NK-92 treated with Interleukin-12 subunit alpha and Interleukin-12 subunit beta, amount 100 ng/mL, for 24 hours (cell line): ENCODE results near the gene ARHGEF4.
A peak's percentile ranks its signal among the peaks of the same experiment; 100 is the strongest.

ENCODE experiments used
- DNase-seq: peaks from one replicate; lab custom pipeline; 2025; lab: John Stamatoyannopoulos, UW

ARHGEF4 gene

GRCh38 chr2:130836501-130837174, at the start of gene ARHGEF4:
ARHGEF4 (plus strand) TSS chr2:130836914; CDS start chr2:130836954, 40 bp downstream.
- no peak for DNase-seq

- no peak for DNase-seq
Observed at GRCh38 chr2:130787841-130788240, 48.9 kb upstream of the ARHGEF4 start.

- no peak for DNase-seq
Observed at GRCh38 chr2:130790312-130790711, 46.4 kb upstream of the ARHGEF4 start.

GRCh38 chr2:130790804-130791616, 45.7 kb upstream of the ARHGEF4 start:
- DNase-seq, result no peak

GRCh38 chr2:130791617-130791939, 45.1 kb upstream of the ARHGEF4 start:
- DNase-seq, result no peak

GRCh38 chr2:130795431-130795830, 41.3 kb upstream of the ARHGEF4 start:
- peak; percentile 11 for DNase-seq

GRCh38 chr2:130796290-130796689, 40.4 kb upstream of the ARHGEF4 start:
- peak; percentile 80 for DNase-seq

- DNase-seq, result peak; percentile 84
Observed at GRCh38 chr2:130797493-130798435, 39.0 kb upstream of the ARHGEF4 start.

- no peak for DNase-seq
Observed at GRCh38 chr2:130798472-130799218, 38.1 kb upstream of the ARHGEF4 start.

- DNase-seq, result no peak
Observed at GRCh38 chr2:130799295-130799694, 37.4 kb upstream of the ARHGEF4 start.

GRCh38 chr2:130805613-130806012, 31.1 kb upstream of the ARHGEF4 start:
- DNase-seq, result no peak

GRCh38 chr2:130806370-130806769, 30.3 kb upstream of the ARHGEF4 start:
- DNase-seq, result no peak

- DNase-seq, result no peak
Observed at GRCh38 chr2:130807659-130808385, 28.9 kb upstream of the ARHGEF4 start.

- DNase-seq, result no peak
Observed at GRCh38 chr2:130808482-130809268, 28.0 kb upstream of the ARHGEF4 start.

- no peak for DNase-seq
Observed at GRCh38 chr2:130810490-130810889, 26.2 kb upstream of the ARHGEF4 start.

- DNase-seq, result no peak
Observed at GRCh38 chr2:130813722-130814121, 23.0 kb upstream of the ARHGEF4 start.

- no peak for DNase-seq
Observed at GRCh38 chr2:130814931-130815680, 21.6 kb upstream of the ARHGEF4 start.

- no peak for DNase-seq
Observed at GRCh38 chr2:130818809-130819208, 17.9 kb upstream of the ARHGEF4 start.

GRCh38 chr2:130819226-130819607, 17.5 kb upstream of the ARHGEF4 start:
- no peak for DNase-seq
